Progenitor cell of endocrine pancreas (in vitro differentiated cells): Measurements from ENCODE around the gene SUDS3. TPM values are rescaled to one million over a fixed set of nuclear protein-coding genes. Genes with fewer than 3 reads are reported as not detected.

Source experiments
- DNase-seq: peaks from one replicate; pipeline ENCODE4 v3.0.0; 2021; ENCODE audit warnings: low spot score; ENCODE audit not compliant: unreplicated experiment
- H3K27ac Mint-ChIP-seq: 2 replicates; pipeline ENCODE4 v1.8.0; 2021; ENCODE audit warnings: mild to moderate bottlenecking, moderate library complexity, mixed read lengths
- H3K27me3 Mint-ChIP-seq: 2 replicates; pipeline ENCODE4 v1.8.0; 2021; ENCODE audit warnings: mixed read lengths
- H3K36me3 Mint-ChIP-seq: 2 replicates; pipeline ENCODE4 v1.8.0; 2022; ENCODE audit warnings: mixed read lengths; ENCODE audit not compliant: insufficient read depth
- H3K4me1 Mint-ChIP-seq: 2 replicates; pipeline ENCODE4 v1.8.0; 2021; ENCODE audit warnings: low read depth, mixed read lengths
- H3K4me3 Mint-ChIP-seq: 2 replicates; pipeline ENCODE4 v1.8.0; 2021; ENCODE audit warnings: low read depth, mild to moderate bottlenecking, moderate library complexity, mixed read lengths
- H3K9me3 Mint-ChIP-seq: 2 replicates; pipeline ENCODE4 v1.8.0; 2021; ENCODE audit warnings: low read depth, mixed read lengths
- total RNA-seq: library from RNA; stranded (reverse); gene quantifications from 2 replicates; pipeline ENCODE4 v1.2.1, GENCODE V29; 2021
- TF ChIP-seq, protein P1 (sequence below): fragments of 200-600 bp; sonication (generic); IDR thresholded peaks from one replicate; pipeline ENCODE4 v1.5.0; 2021; ENCODE audit warnings: antibody characterized with exemption, mild to moderate bottlenecking; ENCODE audit not compliant: unreplicated experiment

SUDS3 gene
- total RNA-seq, 1 donor from 2014 or later: 57.8 TPM

DNA sequence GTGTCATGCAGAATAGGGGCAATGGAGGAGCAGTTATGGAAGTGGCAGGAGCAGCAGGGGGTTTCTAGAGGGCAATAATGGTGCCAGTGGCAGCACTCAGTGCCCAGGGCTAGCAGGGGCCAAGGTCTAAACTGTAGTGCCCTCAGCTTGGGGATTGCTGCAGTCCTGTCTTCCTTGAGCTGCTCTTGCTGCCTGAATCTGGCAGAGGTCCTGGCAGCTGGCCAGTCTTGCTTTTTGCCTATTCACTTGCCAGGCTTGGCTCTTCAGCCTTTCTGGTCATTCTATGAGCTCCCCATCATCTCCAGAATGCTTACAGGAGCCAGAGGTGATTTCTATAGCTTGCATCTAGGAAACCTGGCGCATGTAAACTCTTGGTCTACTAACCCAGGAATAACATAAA is 72.0 kb downstream of the SUDS3 start:
- no peak overlapping the region for H3K27ac Mint-ChIP-seq
- no peaks in the 10 kb centered on the region for H3K9me3 Mint-ChIP-seq
- no peak for DNase-seq
- no peak overlapping the region for H3K4me3 Mint-ChIP-seq
- peaks cover 7% of the 10 kb centered on the region for H3K27me3 Mint-ChIP-seq
- no peaks in the 10 kb centered on the region for H3K36me3 Mint-ChIP-seq
- TF ChIP-seq, protein P1, sequence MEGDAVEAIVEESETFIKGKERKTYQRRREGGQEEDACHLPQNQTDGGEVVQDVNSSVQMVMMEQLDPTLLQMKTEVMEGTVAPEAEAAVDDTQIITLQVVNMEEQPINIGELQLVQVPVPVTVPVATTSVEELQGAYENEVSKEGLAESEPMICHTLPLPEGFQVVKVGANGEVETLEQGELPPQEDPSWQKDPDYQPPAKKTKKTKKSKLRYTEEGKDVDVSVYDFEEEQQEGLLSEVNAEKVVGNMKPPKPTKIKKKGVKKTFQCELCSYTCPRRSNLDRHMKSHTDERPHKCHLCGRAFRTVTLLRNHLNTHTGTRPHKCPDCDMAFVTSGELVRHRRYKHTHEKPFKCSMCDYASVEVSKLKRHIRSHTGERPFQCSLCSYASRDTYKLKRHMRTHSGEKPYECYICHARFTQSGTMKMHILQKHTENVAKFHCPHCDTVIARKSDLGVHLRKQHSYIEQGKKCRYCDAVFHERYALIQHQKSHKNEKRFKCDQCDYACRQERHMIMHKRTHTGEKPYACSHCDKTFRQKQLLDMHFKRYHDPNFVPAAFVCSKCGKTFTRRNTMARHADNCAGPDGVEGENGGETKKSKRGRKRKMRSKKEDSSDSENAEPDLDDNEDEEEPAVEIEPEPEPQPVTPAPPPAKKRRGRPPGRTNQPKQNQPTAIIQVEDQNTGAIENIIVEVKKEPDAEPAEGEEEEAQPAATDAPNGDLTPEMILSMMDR: no peak
- H3K4me1 Mint-ChIP-seq: peaks cover 6% of the 10 kb centered on the region

DNA sequence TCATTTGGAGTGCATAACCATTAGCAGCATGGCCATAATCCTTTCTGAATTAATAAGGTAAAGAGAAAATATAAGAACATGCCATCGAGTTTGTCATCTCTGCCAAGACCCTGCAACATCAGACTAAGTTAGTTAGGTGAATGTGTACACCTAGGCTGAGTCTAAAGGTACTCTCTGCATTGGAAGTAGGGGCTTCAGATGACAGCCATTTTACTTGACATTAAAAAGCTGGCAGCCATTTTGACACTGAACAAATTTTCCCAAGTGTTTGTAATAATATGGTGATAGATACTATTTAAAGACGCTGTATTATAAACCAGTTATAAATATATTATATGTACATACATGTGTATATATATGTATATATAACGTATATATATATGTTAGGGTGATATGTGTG is 79.0 kb downstream of the SUDS3 start:
- no peaks in the 10 kb centered on the region for H3K27me3 Mint-ChIP-seq
- DNase-seq: no peak
- H3K27ac Mint-ChIP-seq: no peak overlapping the region
- H3K4me1 Mint-ChIP-seq: peaks cover 6% of the 10 kb centered on the region
- TF ChIP-seq, protein P1: no peak
- no peaks in the 10 kb centered on the region for H3K36me3 Mint-ChIP-seq
- H3K9me3 Mint-ChIP-seq: peaks cover 4% of the 10 kb centered on the region
- H3K4me3 Mint-ChIP-seq: no peak overlapping the region

DNA sequence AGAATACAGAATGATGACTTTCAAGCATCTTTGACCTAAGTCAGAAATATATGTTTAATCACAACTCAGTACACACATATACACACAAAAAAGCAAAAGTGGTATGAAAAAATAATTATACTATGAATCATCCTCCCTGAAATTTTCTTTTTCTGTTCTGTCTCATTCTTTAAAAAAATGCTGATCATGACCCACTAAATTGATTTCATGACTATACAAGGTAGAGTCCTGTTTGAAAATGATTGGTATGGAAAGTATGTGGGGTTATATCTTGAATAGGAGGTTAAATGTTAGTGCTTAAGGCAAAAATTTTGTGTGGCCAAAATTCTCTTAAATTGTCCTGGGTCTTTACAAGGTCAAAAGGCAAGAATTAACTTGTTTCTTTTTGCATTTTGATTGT is 80.4 kb downstream of the SUDS3 start:
- peaks cover 8% of the 10 kb centered on the region for H3K9me3 Mint-ChIP-seq
- H3K4me3 Mint-ChIP-seq: no peak overlapping the region
- no peak overlapping the region for H3K27ac Mint-ChIP-seq
- H3K36me3 Mint-ChIP-seq: no peaks in the 10 kb centered on the region
- H3K4me1 Mint-ChIP-seq: no peaks in the 10 kb centered on the region
- no peaks in the 10 kb centered on the region for H3K27me3 Mint-ChIP-seq
- TF ChIP-seq, protein P1: no peak
- no peak for DNase-seq

DNA sequence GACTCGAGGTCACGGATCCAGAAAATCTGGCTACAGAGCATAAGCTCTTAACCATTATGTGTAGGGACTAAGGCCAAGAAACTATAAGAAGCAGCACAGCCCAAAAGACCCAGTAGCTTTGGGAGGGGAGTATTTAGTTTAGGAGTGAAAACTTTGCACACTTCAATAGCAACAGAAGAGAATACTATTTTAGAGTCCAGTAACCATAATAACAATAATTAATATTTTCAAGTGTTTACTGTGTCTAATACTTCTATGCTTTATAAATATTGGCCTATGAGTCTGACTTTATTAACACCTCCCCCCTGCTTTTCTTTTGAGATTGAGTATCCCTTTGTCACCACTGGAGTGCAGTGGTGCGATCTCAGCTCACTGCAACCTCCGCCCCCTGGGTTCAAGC is 82.8 kb downstream of the SUDS3 start:
- Mint-ChIP-seq H3K27ac (no peak overlapping the region), H3K9me3 (peaks cover 8% of the 10 kb centered on the region), H3K4me3 (no peak overlapping the region), H3K27me3 (no peaks in the 10 kb centered on the region), H3K4me1 (no peaks in the 10 kb centered on the region), H3K36me3 (no peaks in the 10 kb centered on the region)
- TF ChIP-seq, protein P1: no peak
- DNase-seq: no peak

DNA sequence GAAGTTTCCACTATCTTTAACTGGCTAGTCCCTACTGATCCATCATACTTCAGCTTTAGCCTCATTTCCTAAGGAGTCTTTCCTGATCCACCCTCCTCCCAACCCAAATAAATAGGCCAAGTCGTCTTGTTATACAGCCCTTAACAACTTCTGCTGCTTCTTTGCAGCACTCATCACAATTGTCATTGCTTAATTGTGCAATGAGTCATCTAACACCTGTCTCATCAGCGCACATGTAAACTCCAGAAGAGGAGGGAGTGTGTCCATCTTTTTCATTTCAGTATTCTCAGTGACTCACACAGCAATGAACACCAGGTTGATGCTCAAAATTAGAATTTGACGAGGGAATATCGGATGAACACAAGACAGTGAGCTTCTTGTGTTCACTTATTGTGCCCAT is 87.3 kb downstream of the SUDS3 start:
- no peak overlapping the region for H3K27ac Mint-ChIP-seq
- no peaks in the 10 kb centered on the region for H3K4me1 Mint-ChIP-seq
- H3K4me3 Mint-ChIP-seq: no peak overlapping the region
- DNase-seq: no peak
- no peaks in the 10 kb centered on the region for H3K27me3 Mint-ChIP-seq
- H3K9me3 Mint-ChIP-seq: peaks cover 4% of the 10 kb centered on the region
- TF ChIP-seq, protein P1: no peak
- H3K36me3 Mint-ChIP-seq: no peaks in the 10 kb centered on the region

DNA sequence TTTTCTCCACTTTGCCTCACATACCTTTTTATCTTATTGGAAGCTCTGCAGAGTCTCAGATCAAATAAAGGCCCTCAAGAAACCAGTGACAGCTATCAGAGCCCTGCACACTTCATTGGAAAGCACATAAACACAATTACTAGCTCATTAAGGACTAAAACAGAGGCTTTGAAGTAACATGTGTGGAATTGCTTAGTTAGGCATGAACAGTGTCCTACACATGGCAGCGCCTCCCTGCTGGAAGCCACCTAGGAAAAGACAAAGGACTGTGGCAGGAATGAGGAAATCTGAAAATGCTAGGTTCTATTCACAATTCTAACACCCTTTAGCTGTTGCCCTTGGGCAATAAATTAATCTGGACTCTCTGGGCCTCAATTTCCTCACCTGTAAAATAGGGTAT is 89.4 kb downstream of the SUDS3 start:
- no peaks in the 10 kb centered on the region for H3K4me1 Mint-ChIP-seq
- DNase-seq: no peak

More for the DNA sequence above, 89.4 kb downstream of the SUDS3 start:
- no peaks in the 10 kb centered on the region for H3K27me3 Mint-ChIP-seq
- H3K27ac Mint-ChIP-seq: no peak overlapping the region
- H3K36me3 Mint-ChIP-seq: no peaks in the 10 kb centered on the region
- H3K9me3 Mint-ChIP-seq: peaks cover 3% of the 10 kb centered on the region
- H3K4me3 Mint-ChIP-seq: no peak overlapping the region
- TF ChIP-seq, protein P1: no peak
